T-helper 9 cell (primary cell): ENCODE measurements around the gene TMEM69.
"Not testable (repeated sequence)": the region's sequence is repeated elsewhere in the genome, so short reads cannot be mapped to it uniquely, and the experiment has no call there.

ENCODE experiments used
- DNase-seq: peaks from one replicate; pipeline ENCODE4 v3.0.0-alpha.2; 2020

TMEM69 gene

GRCh38 chr1:45679123-45679522 is 8.9 kb upstream of the TMEM69 start:
- DNase-seq, result no peak

- no peak for DNase-seq
These were observed 5.0 kb upstream of the TMEM69 start for GRCh38 chr1:45682942-45683341.

- no peak for DNase-seq
These were observed 3.6 kb upstream of the TMEM69 start for GRCh38 chr1:45684402-45684801.

- no peak for DNase-seq
These were observed 2.5 kb upstream of the TMEM69 start for GRCh38 chr1:45685308-45686014.

- peak; percentile 54 for DNase-seq
These were observed 2.0 kb upstream of the TMEM69 start for GRCh38 chr1:45686015-45686287.

GRCh38 chr1:45686288-45687013 is 1.5 kb upstream of the TMEM69 start, which contains the start of gene GPBP1L1:
Gene GPBP1L1 (minus strand): TSS chr1:45686533. CDS start chr1:45659087, 27,446 bp downstream.
- peak; percentile 97 for DNase-seq

GRCh38 chr1:45687014-45687753 is 797 bp upstream of the TMEM69 start:
- DNase-seq, result peak; percentile 90

- DNase-seq, result not testable (repeated sequence)
These were observed 5.8 kb downstream of the TMEM69 start for GRCh38 chr1:45693811-45694210.

- DNase-seq, result no peak
These were observed 6.8 kb downstream of the TMEM69 start for GRCh38 chr1:45694823-45695222.

GRCh38 chr1:45704637-45705036 is 16.7 kb downstream of the TMEM69 start:
- no peak for DNase-seq

- no peak for DNase-seq
These were observed 25.7 kb downstream of the TMEM69 start for GRCh38 chr1:45713711-45714110.

- DNase-seq, result no peak
These were observed 28.7 kb downstream of the TMEM69 start for GRCh38 chr1:45716700-45717099.

GRCh38 chr1:45717386-45717785 is 29.4 kb downstream of the TMEM69 start:
- DNase-seq, result not testable (repeated sequence)

GRCh38 chr1:45718289-45718688 is 30.3 kb downstream of the TMEM69 start:
- DNase-seq, result no peak

- DNase-seq, result no peak
These were observed 33.2 kb downstream of the TMEM69 start for GRCh38 chr1:45721207-45721606.

GRCh38 chr1:45722809-45723208 is 34.8 kb downstream of the TMEM69 start:
- no peak for DNase-seq

GRCh38 chr1:45723248-45723930 is 35.4 kb downstream of the TMEM69 start:
- DNase-seq, result no peak

- DNase-seq, result not testable (repeated sequence)
These were observed 38.0 kb downstream of the TMEM69 start for GRCh38 chr1:45726007-45726406.

GRCh38 chr1:45730075-45730779 is 42.2 kb downstream of the TMEM69 start:
- DNase-seq, result no peak

GRCh38 chr1:45730780-45731319 is 42.9 kb downstream of the TMEM69 start:
- DNase-seq, result no peak

GRCh38 chr1:45739137-45739536 is 51.2 kb downstream of the TMEM69 start:
- DNase-seq, result no peak

GRCh38 chr1:45739641-45740156 is 51.7 kb downstream of the TMEM69 start:
- not testable (repeated sequence) for DNase-seq
